Liver (tissue), 3 donors: ENCODE data around the gene ELK3.

Experiments
- CTCF ChIP-seq: fragments of 150-350 bp; IDR thresholded peaks from 2 replicates; pipeline ENCODE4 v1.5.1; 2017; ENCODE audit warnings: improper control_type of control experiment, low read depth, low read length; ENCODE audit not compliant: missing input control
- REST ChIP-seq: IDR thresholded peaks from 2 replicates; pipeline ENCODE4 v1.6.1; 2016; ENCODE audit warnings: antibody characterized with exemption, mild to moderate bottlenecking
- TAF1 ChIP-seq: conservative IDR thresholded peaks from 2 replicates; pipeline ENCODE4 v1.6.1; 2016; ENCODE audit warnings: antibody characterized with exemption, mild to moderate bottlenecking
- donor health status: healthy.
- donor health status: healthy.

GRCh38 chr12:96157427-96157826, 36.7 kb upstream of the ELK3 start:
- TF ChIP-seq CTCF: no peak
- TF ChIP-seq TAF1: no peak
- TF ChIP-seq REST: no peak
